GM23338 (cell line): ENCODE measurements around the gene CLDN7. TPM values are rescaled to one million over a fixed set of nuclear protein-coding genes. Genes with fewer than 3 reads are reported as not detected.

Source experiments
- ATAC-seq: fragments of 200-7000 bp; cut with Tn5 transposase; 3 replicates; pipeline ENCODE4 v1.9.1; 2020
- DNase-seq: peaks from one replicate; pipeline ENCODE4 v3.0.0-alpha.2; 2015; ENCODE audit warnings: low spot score
- H2AFZ ChIP-seq: fragments of 200-600 bp; sonication (generic); 2 replicates; pipeline ENCODE4 v1.8.0; 2016; ENCODE audit warnings: antibody characterized with exemption, mild to moderate bottlenecking, moderate library complexity
- H3F3A ChIP-seq: fragments of 200-600 bp; sonication (generic); replicated peaks from 2 replicates; pipeline ENCODE4 v1.8.0; 2017; ENCODE audit warnings: antibody characterized with exemption, mixed run types, low read depth
- H3K27ac ChIP-seq: fragments of 200-600 bp; sonication (generic); 2 replicates; pipeline ENCODE4 v1.6.1; 2016; ENCODE audit warnings: low read depth
- H3K27me3 ChIP-seq: fragments of 200-600 bp; sonication (generic); 2 replicates; pipeline ENCODE4 v1.8.0; 2016; ENCODE audit warnings: mild to moderate bottlenecking, mixed run types, moderate library complexity; ENCODE audit not compliant: insufficient read depth
- H3K36me3 ChIP-seq: fragments of 200-600 bp; sonication (generic); 2 replicates; pipeline ENCODE4 v1.8.0; 2016; ENCODE audit warnings: mild to moderate bottlenecking; ENCODE audit not compliant: insufficient read depth
- H3K4me1 ChIP-seq: fragments of 200-600 bp; sonication (generic); 2 replicates; pipeline ENCODE4 v1.8.0; 2016; ENCODE audit warnings: mild to moderate bottlenecking, moderate library complexity; ENCODE audit not compliant: insufficient read depth
- H3K4me2 ChIP-seq: fragments of 200-600 bp; sonication (generic); 2 replicates; pipeline ENCODE4 v1.7.1; 2017; ENCODE audit warnings: mixed run types
- H3K4me3 ChIP-seq: fragments of 200-600 bp; sonication (generic); 2 replicates; pipeline ENCODE4 v1.6.1; 2016; ENCODE audit warnings: mixed run types
- H3K79me2 ChIP-seq: fragments of 200-600 bp; sonication (generic); replicated peaks from 2 replicates; pipeline ENCODE4 v1.8.0; 2017; ENCODE audit warnings: mild to moderate bottlenecking; ENCODE audit not compliant: insufficient read depth
- H3K9me2 ChIP-seq: fragments of 200-600 bp; sonication (generic); 2 replicates; pipeline ENCODE4 v1.8.0; 2017; ENCODE audit not compliant: insufficient read depth
- H4K20me1 ChIP-seq: fragments of 200-600 bp; sonication (generic); replicated peaks from 2 replicates; pipeline ENCODE4 v1.8.0; 2017; ENCODE audit warnings: mild to moderate bottlenecking; ENCODE audit not compliant: insufficient read depth
- H3K27ac Mint-ChIP-seq: 2 replicates; pipeline ENCODE4 v1.8.0; 2020; ENCODE audit warnings: inconsistent platforms, mild to moderate bottlenecking, moderate library complexity, mixed read lengths
- H3K27me3 Mint-ChIP-seq: 3 replicates; pipeline ENCODE4 v1.8.0; 2022; ENCODE audit warnings: low read depth, mild to moderate bottlenecking, moderate library complexity, mixed read lengths, inconsistent platforms; ENCODE audit not compliant: insufficient read depth, poor library complexity
- H3K36me3 Mint-ChIP-seq: 3 replicates; pipeline ENCODE4 v1.8.0; 2021; ENCODE audit warnings: low read depth, mild to moderate bottlenecking, inconsistent platforms, moderate library complexity, mixed read lengths
- H3K4me1 Mint-ChIP-seq: 3 replicates; pipeline ENCODE4 v1.8.0; 2020; ENCODE audit warnings: mild to moderate bottlenecking, inconsistent platforms, mixed read lengths
- H3K4me3 Mint-ChIP-seq: 3 replicates; pipeline ENCODE4 v1.8.0; 2021; ENCODE audit warnings: moderate library complexity, mild to moderate bottlenecking, inconsistent platforms, mixed read lengths
- H3K9me3 Mint-ChIP-seq: 3 replicates; pipeline ENCODE4 v1.8.0; 2020; ENCODE audit warnings: moderate library complexity, mild to moderate bottlenecking, inconsistent platforms, mixed read lengths
- CREB1 ChIP-seq: fragments of 250-450 bp; sonication (Bioruptor Pico); IDR thresholded peaks from 2 replicates; pipeline ENCODE4 v1.5.0; 2020; ENCODE audit warnings: low read depth, mild to moderate bottlenecking, moderate library complexity
- EZH2phosphoT487 ChIP-seq: fragments of 200-600 bp; sonication (generic); IDR thresholded peaks from one replicate; pipeline ENCODE4 v1.8.1; 2018; ENCODE audit warnings: antibody characterized with exemption; ENCODE audit not compliant: unreplicated experiment
- JUNB ChIP-seq: IDR thresholded peaks from one replicate; pipeline ENCODE4 v1.6.1; 2016; ENCODE audit warnings: antibody characterized with exemption; ENCODE audit not compliant: unreplicated experiment
- POLR2AphosphoS5 ChIP-seq: IDR thresholded peaks from 2 replicates; pipeline ENCODE4 v1.6.1; 2016; ENCODE audit warnings: antibody characterized with exemption, low read depth
- ZNF331 ChIP-seq: fragments of 250-450 bp; sonication (Bioruptor Pico); IDR thresholded peaks from 2 replicates; pipeline ENCODE4 v1.5.0; 2020; ENCODE audit warnings: low read depth, mild to moderate bottlenecking, moderate library complexity
- polyA plus RNA-seq: library from polyadenylated mRNA; unstranded; fragments of >200 nt; fragmentation: Nextera tagmentation; extraction: Ambion mirVana; gene quantifications from 2 replicates; pipeline ENCODE4 v1.2.1, GENCODE V29; 2016
- total RNA-seq: library from RNA; depleted of rRNA; stranded (reverse); fragments of >200 nt; shearing (Covaris generic); gene quantifications from 2 replicates; pipeline ENCODE4 v1.2.3, GENCODE V29; 2014
- TF ChIP-seq, protein P1 (sequence below): fragments of 250-450 bp; sonication (Bioruptor Pico); IDR thresholded peaks from 2 replicates; pipeline ENCODE4 v1.5.0; 2020; ENCODE audit warnings: mild to moderate bottlenecking, moderate library complexity
- TF ChIP-seq, protein P2 (sequence below): IDR thresholded peaks from one replicate; pipeline ENCODE4 v1.6.1; 2018; ENCODE audit warnings: antibody characterized with exemption; ENCODE audit not compliant: unreplicated experiment
- TF ChIP-seq, protein P3 (sequence below), 2 experiments: fragments of 200-600 bp in 1 of 2; sonication (generic) in 1 of 2; conservative IDR thresholded peaks; 2 replicates each; pipeline versions ENCODE4 v1.5.1 to v1.6.1; 2016 to 2017; ENCODE audit warnings: antibody characterized with exemption in 2 of 2, low read depth in 2 of 2, mild to moderate bottlenecking in 2 of 2, moderate library complexity in 1 of 2

The CLDN7 gene
- total and polyA plus RNA-seq, 2 experiments from 2014 or later, result 50.7 to 111 TPM

DNA sequence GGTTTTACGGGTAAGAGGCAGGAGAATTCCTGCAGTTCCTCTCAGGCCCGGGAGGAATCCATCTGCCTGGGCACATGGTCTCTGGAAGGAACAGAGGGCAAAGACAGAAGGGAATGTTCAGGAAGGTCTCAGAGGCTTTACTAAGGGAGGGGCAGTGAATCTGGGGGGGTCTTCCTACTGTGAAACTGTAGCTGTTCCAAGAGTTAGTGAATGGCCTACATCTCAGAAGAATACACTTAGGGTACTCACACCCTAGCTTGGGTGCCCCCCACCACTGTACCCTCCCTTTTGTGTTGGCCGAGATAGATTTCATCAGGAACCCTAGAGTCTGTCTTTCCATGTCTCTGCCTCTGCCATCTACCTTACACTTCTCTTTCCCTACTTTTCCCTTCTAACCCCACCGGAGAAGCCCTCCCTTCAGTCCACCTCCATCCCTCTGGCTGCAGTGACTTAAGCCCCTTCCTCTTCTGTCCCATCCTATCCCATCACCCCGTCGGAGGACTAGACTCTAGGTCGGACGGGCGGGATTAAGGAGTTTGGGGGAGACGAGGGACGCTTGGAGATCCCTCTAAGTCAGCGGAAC lies 43.0 kb downstream of the CLDN7 start:
- H3K4me1 Mint-ChIP-seq, result peaks cover 49% of the 10 kb centered on the region
- peaks cover 49% of the 10 kb centered on the region for H3K27me3 Mint-ChIP-seq
- peaks cover 12% of the 10 kb centered on the region for H3K79me2 ChIP-seq

More for the DNA sequence above, 43.0 kb downstream of the CLDN7 start:
- peak overlapping the region; percentile 90; the same call in 1 of the 2 replicates for H2AFZ ChIP-seq
- H3F3A ChIP-seq, result peaks cover 23% of the 10 kb centered on the region
- peak overlapping the region; percentile 83 for H3K4me3 ChIP-seq
- no peak for ATAC-seq
- peak overlapping the region; percentile 92 for H3K4me2 ChIP-seq
- no peak for DNase-seq
- H3K36me3 ChIP-seq, result peaks cover 8% of the 10 kb centered on the region; the same call in 1 of the 2 replicates
- peak overlapping the region; percentile 91 for H3K4me3 Mint-ChIP-seq
- H3K4me1 ChIP-seq, result peaks cover 44% of the 10 kb centered on the region
- peak overlapping the region; percentile 82 for H3K27ac Mint-ChIP-seq
- no peaks in the 10 kb centered on the region for H3K9me2 ChIP-seq
- H3K27me3 ChIP-seq, result no peaks in the 10 kb centered on the region
- TF ChIP-seq JUNB (no peak), CREB1 (CRISPR knock-in tag) (no peak), ZNF331 (CRISPR knock-in tag) (no peak), POLR2AphosphoS5 (no peak), EZH2phosphoT487 (no peak)
- TF ChIP-seq, protein P1, sequence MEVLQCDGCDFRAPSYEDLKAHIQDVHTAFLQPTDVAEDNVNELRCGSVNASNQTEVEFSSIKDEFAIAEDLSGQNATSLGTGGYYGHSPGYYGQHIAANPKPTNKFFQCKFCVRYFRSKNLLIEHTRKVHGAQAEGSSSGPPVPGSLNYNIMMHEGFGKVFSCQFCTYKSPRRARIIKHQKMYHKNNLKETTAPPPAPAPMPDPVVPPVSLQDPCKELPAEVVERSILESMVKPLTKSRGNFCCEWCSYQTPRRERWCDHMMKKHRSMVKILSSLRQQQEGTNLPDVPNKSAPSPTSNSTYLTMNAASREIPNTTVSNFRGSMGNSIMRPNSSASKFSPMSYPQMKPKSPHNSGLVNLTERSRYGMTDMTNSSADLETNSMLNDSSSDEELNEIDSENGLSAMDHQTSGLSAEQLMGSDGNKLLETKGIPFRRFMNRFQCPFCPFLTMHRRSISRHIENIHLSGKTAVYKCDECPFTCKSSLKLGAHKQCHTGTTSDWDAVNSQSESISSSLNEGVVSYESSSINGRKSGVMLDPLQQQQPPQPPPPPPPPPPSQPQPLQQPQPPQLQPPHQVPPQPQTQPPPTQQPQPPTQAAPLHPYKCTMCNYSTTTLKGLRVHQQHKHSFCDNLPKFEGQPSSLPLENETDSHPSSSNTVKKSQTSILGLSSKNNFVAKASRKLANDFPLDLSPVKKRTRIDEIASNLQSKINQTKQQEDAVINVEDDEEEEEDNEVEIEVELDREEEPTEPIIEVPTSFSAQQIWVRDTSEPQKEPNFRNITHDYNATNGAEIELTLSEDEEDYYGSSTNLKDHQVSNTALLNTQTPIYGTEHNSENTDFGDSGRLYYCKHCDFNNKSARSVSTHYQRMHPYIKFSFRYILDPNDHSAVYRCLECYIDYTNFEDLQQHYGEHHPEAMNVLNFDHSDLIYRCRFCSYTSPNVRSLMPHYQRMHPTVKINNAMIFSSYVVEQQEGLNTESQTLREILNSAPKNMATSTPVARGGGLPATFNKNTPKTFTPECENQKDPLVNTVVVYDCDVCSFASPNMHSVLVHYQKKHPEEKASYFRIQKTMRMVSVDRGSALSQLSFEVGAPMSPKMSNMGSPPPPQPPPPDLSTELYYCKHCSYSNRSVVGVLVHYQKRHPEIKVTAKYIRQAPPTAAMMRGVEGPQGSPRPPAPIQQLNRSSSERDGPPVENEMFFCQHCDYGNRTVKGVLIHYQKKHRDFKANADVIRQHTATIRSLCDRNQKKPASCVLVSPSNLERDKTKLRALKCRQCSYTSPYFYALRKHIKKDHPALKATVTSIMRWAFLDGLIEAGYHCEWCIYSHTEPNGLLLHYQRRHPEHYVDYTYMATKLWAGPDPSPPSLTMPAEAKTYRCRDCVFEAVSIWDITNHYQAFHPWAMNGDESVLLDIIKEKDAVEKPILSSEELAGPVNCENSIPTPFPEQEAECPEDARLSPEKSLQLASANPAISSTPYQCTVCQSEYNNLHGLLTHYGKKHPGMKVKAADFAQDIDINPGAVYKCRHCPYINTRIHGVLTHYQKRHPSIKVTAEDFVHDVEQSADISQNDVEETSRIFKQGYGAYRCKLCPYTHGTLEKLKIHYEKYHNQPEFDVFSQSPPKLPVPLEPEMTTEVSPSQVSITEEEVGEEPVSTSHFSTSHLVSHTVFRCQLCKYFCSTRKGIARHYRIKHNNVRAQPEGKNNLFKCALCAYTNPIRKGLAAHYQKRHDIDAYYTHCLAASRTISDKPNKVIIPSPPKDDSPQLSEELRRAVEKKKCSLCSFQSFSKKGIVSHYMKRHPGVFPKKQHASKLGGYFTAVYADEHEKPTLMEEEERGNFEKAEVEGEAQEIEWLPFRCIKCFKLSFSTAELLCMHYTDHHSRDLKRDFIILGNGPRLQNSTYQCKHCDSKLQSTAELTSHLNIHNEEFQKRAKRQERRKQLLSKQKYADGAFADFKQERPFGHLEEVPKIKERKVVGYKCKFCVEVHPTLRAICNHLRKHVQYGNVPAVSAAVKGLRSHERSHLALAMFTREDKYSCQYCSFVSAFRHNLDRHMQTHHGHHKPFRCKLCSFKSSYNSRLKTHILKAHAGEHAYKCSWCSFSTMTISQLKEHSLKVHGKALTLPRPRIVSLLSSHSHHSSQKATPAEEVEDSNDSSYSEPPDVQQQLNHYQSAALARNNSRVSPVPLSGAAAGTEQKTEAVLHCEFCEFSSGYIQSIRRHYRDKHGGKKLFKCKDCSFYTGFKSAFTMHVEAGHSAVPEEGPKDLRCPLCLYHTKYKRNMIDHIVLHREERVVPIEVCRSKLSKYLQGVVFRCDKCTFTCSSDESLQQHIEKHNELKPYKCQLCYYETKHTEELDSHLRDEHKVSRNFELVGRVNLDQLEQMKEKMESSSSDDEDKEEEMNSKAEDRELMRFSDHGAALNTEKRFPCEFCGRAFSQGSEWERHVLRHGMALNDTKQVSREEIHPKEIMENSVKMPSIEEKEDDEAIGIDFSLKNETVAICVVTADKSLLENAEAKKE (CRISPR knock-in tag), result no peak
- TF ChIP-seq, protein P2, sequence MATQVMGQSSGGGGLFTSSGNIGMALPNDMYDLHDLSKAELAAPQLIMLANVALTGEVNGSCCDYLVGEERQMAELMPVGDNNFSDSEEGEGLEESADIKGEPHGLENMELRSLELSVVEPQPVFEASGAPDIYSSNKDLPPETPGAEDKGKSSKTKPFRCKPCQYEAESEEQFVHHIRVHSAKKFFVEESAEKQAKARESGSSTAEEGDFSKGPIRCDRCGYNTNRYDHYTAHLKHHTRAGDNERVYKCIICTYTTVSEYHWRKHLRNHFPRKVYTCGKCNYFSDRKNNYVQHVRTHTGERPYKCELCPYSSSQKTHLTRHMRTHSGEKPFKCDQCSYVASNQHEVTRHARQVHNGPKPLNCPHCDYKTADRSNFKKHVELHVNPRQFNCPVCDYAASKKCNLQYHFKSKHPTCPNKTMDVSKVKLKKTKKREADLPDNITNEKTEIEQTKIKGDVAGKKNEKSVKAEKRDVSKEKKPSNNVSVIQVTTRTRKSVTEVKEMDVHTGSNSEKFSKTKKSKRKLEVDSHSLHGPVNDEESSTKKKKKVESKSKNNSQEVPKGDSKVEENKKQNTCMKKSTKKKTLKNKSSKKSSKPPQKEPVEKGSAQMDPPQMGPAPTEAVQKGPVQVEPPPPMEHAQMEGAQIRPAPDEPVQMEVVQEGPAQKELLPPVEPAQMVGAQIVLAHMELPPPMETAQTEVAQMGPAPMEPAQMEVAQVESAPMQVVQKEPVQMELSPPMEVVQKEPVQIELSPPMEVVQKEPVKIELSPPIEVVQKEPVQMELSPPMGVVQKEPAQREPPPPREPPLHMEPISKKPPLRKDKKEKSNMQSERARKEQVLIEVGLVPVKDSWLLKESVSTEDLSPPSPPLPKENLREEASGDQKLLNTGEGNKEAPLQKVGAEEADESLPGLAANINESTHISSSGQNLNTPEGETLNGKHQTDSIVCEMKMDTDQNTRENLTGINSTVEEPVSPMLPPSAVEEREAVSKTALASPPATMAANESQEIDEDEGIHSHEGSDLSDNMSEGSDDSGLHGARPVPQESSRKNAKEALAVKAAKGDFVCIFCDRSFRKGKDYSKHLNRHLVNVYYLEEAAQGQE, result no peak
- TF ChIP-seq, protein P3, sequence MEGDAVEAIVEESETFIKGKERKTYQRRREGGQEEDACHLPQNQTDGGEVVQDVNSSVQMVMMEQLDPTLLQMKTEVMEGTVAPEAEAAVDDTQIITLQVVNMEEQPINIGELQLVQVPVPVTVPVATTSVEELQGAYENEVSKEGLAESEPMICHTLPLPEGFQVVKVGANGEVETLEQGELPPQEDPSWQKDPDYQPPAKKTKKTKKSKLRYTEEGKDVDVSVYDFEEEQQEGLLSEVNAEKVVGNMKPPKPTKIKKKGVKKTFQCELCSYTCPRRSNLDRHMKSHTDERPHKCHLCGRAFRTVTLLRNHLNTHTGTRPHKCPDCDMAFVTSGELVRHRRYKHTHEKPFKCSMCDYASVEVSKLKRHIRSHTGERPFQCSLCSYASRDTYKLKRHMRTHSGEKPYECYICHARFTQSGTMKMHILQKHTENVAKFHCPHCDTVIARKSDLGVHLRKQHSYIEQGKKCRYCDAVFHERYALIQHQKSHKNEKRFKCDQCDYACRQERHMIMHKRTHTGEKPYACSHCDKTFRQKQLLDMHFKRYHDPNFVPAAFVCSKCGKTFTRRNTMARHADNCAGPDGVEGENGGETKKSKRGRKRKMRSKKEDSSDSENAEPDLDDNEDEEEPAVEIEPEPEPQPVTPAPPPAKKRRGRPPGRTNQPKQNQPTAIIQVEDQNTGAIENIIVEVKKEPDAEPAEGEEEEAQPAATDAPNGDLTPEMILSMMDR (conservative IDR thresholded peaks at IDR 0.05; ENCODE audit: low read depth in 2 of 2), result no peak
- H3K9me3 Mint-ChIP-seq, result no peaks in the 10 kb centered on the region; the same call in 1 of the 3 replicates
- no peak overlapping the region for H3K27ac ChIP-seq
- H4K20me1 ChIP-seq, result peaks cover 22% of the 10 kb centered on the region
- peaks cover 39% of the 10 kb centered on the region for H3K36me3 Mint-ChIP-seq
